ENCODE data around the gene IFNAR2.

Gene IFNAR2

DNA sequence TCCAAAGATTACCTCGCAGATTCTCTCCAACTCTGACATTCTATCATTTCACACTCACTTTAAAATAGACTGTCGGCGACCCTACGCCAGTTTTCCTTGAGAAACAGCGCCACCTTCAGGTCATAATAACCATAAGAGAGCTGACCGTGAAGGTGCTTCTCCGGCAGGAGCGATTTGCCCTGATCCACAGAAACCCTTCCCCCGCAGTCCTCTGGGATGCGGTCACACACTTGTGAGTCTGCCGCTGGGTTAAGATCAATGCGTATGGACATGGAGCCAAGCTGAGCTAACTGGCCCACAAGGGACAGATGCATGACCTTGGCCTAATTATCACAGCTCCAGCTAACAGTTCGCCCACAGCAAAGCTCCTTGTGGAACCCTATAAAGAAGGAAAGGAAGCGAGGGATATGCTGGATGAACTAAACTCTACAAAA, 32.8 kb upstream of the IFNAR2 start:
- no peak overlapping the region for H3K4me3 ChIP-seq (ENCODE audit: low read depth, low read length)
- TF ChIP-seq MYC (IDR thresholded peaks at IDR 0.05; ENCODE audit: low read depth, low read length) = no peak
- TF ChIP-seq CTCF (IDR thresholded peaks at IDR 0.05; ENCODE audit: low read depth, low read length) = peak; percentile 36
- DNase-seq (ENCODE audit: low read depth) = peak; percentile 76

DNA sequence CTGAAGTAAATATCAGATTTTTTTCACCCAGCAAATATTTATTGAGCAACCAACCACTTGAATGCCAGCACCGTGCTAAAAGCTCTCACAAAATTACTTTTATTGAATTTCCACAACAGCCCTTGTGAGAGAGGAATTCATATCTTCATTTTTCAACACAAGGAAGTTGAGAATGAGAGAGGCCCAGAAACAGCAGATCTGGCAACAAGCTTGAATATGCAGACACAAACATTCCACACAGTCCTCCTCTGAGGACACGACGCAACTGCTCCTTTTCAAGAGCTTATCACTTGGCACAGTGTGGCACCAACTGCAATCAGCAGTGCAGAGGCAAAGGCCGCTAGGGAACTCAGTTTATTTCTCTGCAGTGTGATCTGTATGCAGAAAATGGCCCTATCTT, 32.2 kb upstream of the IFNAR2 start:
- H3K4me3 ChIP-seq (ENCODE audit: low read depth, low read length) = no peak overlapping the region
- DNase-seq (ENCODE audit: low read depth) = no peak
- TF ChIP-seq CTCF (IDR thresholded peaks at IDR 0.05; ENCODE audit: low read depth, low read length) = no peak
- no peak for TF ChIP-seq MAX (IDR thresholded peaks at IDR 0.05; ENCODE audit: low read depth, low read length)
- no peak for TF ChIP-seq MYC (IDR thresholded peaks at IDR 0.05; ENCODE audit: low read depth, low read length)
- TF ChIP-seq POLR2A (IDR thresholded peaks at IDR 0.05; ENCODE audit: extremely low read depth, insufficient read length) = no peak

GRCh38 chr21:33198346-33199099, 31.2 kb upstream of the IFNAR2 start:
- DNase-seq (ENCODE audit: low read depth) = peak; percentile 82
- no peak; the same call in 1 of the 2 replicates for TF ChIP-seq MYC (IDR thresholded peaks at IDR 0.05; ENCODE audit: low read depth, low read length)
- TF ChIP-seq POLR2A (IDR thresholded peaks at IDR 0.05; ENCODE audit: extremely low read depth, insufficient read length) = no peak
- no peak for TF ChIP-seq CTCF (IDR thresholded peaks at IDR 0.05; ENCODE audit: low read depth, low read length)
- peak; percentile 56; the same call in 1 of the 2 replicates for TF ChIP-seq MAX (IDR thresholded peaks at IDR 0.05; ENCODE audit: low read depth, low read length)

DNA sequence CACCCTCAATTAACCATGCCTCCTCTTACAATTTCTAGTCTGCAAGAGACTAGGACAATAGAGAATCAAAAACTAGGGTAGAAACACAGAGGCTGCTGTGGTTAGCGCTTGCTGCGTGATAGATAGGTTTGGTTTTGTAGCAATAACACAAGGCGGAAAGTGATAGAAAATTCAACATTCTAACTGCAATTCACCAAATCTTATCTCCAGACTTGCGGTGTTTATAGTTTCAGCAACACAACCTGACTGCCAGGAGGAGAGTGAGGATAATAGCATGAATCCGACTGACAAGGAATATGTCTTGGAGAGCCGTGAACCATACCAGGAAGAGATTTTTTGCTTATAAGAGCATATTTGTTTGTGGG, 30.7 kb upstream of the IFNAR2 start:
- no peak for TF ChIP-seq POLR2A (IDR thresholded peaks at IDR 0.05; ENCODE audit: extremely low read depth, insufficient read length)
- TF ChIP-seq MAX (IDR thresholded peaks at IDR 0.05; ENCODE audit: low read depth, low read length) = no peak
- TF ChIP-seq CTCF (IDR thresholded peaks at IDR 0.05; ENCODE audit: low read depth, low read length) = no peak
- no peak for TF ChIP-seq MYC (IDR thresholded peaks at IDR 0.05; ENCODE audit: low read depth, low read length)

More at GRCh38 chr21:33198346-33199099, 31.2 kb upstream of the IFNAR2 start:
- no peak overlapping the region for H3K4me3 ChIP-seq (ENCODE audit: low read depth, low read length)

GRCh38 chr21:33199516-33200217, 30.1 kb upstream of the IFNAR2 start:
- peak; percentile 88 for DNase-seq (ENCODE audit: low read depth)
- TF ChIP-seq MYC (IDR thresholded peaks at IDR 0.05; ENCODE audit: low read depth, low read length) = no peak
- 0 out of 2 replicates have a peak, but pooled peaks have one; percentile 14 for TF ChIP-seq MAX (IDR thresholded peaks at IDR 0.05; ENCODE audit: low read depth, low read length)
- peak; percentile 66 for TF ChIP-seq CTCF (IDR thresholded peaks at IDR 0.05; ENCODE audit: low read depth, low read length)
- no peak for TF ChIP-seq POLR2A (IDR thresholded peaks at IDR 0.05; ENCODE audit: extremely low read depth, insufficient read length)
- no peak overlapping the region for H3K4me3 ChIP-seq (ENCODE audit: low read depth, low read length)

More for the DNA sequence above, 30.7 kb upstream of the IFNAR2 start:
- no peak overlapping the region for H3K4me3 ChIP-seq (ENCODE audit: low read depth, low read length)
- no peak for DNase-seq (ENCODE audit: low read depth)

Data from NB4 (cell line).